Measurements from ENCODE around the gene FTSJ3. TPM values are rescaled to one million over a fixed set of nuclear protein-coding genes. Genes with fewer than 3 reads are reported as not detected.
A peak's percentile ranks its signal among the peaks of the same experiment; 100 is the strongest.

The FTSJ3 gene
- total and polyA plus RNA-seq, 2 donors from 2014 or later, result 23.7 to 38.7 TPM

DNA sequence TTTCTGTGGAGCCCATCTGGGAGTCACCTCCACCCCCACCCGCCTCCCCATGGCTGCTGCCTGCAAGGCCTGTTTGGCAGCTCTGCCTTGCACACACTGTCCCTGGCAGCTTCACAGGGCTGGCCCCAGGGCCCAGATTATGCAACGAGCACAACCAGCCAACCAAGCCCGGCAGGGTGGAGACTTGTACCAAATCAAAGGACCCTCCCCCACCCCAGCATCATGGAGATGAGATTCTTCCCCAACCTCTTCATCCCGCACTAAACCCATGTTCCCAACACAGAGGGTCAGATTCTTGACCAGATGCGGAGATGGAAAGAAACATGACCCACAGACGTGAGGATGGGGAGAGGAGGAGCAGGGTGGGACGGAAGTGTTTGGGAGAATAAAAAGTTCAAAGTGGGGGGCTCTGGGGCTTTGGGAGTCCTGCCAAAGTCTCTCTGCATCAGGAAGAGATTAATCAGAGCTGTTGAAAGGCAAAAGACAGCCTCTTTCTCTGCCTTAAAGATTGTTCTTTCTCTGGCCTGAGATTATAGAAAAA is 11.2 kb upstream of the FTSJ3 start:
- Histone ChIP-seq H3K4me3 (ENCODE audit: low read length in 3 of 3) (no peak overlapping the region), H3K4me1 (ENCODE audit: control insufficient read depth in 2 of 3, insufficient read depth in 2 of 3, low read depth in 1 of 3, low read length in 3 of 3) (peaks cover 2 to 32% (median 21%) of the 10 kb centered on the region in 3 donors), H3K27ac (ENCODE audit: low read depth in 2 of 2, low read length in 2 of 2) (peak overlapping the region; percentile 3 to 55), H3K36me3 (ENCODE audit: control insufficient read depth in 2 of 3, insufficient read depth in 3 of 3, low read length in 3 of 3) (peaks cover 0 to 19% (median 13%) of the 10 kb centered on the region in 3 donors), H3K9me3 (ENCODE audit: control insufficient read depth in 2 of 3, insufficient read depth in 1 of 3, low read length in 3 of 3) (no peaks in the 10 kb centered on the region), H3K27me3 (ENCODE audit: control insufficient read depth, insufficient read depth, low read length) (no peaks in the 10 kb centered on the region), H3K9ac (ENCODE audit: low read length in 3 of 3) (peak overlapping the region in 1 of 3 donors; percentile 1)
- FAIRE-seq, result no peak
- intact Hi-C loops (cut with DNase I), result no loop called here
- DNase-seq, result peak in 4 of 5 donors; percentile 42 to 97 (median 66)
- TF ChIP-seq CTCF (IDR thresholded peaks at IDR 0.05; ENCODE audit: borderline replicate concordance, extremely low read depth, insufficient read depth), result no peak

DNA sequence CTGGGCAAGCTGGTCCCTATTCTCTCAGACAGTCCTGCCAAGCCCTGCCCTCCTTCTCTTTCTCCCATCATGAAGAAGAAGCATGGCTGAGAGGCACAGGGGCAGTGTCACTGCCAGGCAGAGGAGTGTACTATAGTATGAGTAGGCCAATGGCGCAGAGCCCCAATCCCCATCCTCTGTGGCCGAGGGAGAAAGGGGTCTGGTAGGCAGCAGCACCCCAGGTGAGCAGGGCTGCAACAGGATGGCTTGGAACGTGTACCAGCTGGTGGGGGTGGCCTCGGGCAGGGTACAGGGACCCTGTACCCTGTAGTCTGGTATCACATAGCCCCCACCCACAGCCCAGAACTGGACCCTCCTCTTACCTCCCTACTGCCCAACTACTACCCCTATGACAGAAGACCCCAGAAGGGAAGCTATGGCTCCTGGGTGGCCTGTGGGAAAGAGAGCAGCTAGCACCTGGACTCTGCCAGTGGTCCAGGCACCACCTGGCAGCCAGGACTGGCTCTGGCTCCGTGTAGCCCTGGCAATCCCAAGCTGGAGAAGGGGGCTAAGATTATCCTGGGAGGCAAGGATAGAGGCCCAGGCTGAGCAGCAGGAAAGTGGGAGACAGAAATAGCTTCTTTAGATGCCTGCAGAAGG is 10.6 kb upstream of the FTSJ3 start:
- Histone ChIP-seq H3K9me3 (ENCODE audit: control insufficient read depth in 2 of 3, insufficient read depth in 1 of 3, low read length in 3 of 3) (no peaks in the 10 kb centered on the region), H3K4me1 (ENCODE audit: control insufficient read depth in 2 of 3, insufficient read depth in 2 of 3, low read depth in 1 of 3, low read length in 3 of 3) (peaks cover 0 to 32% (median 21%) of the 10 kb centered on the region in 3 donors), H3K27me3 (ENCODE audit: control insufficient read depth, insufficient read depth, low read length) (no peaks in the 10 kb centered on the region), H3K9ac (ENCODE audit: low read length in 3 of 3) (peak overlapping the region in 1 of 3 donors; percentile 1), H3K36me3 (ENCODE audit: control insufficient read depth in 2 of 3, insufficient read depth in 3 of 3, low read length in 3 of 3) (peaks cover 0 to 24% (median 18%) of the 10 kb centered on the region in 3 donors), H3K27ac (ENCODE audit: low read depth in 2 of 2, low read length in 2 of 2) (peak overlapping the region in 1 of 2 donors; percentile 20), H3K4me3 (ENCODE audit: low read length in 3 of 3) (no peak overlapping the region)
- DNase-seq (peak in 1 of 5 donors; percentile 69), FAIRE-seq (no peak)
- no peak for TF ChIP-seq CTCF (IDR thresholded peaks at IDR 0.05; ENCODE audit: borderline replicate concordance, extremely low read depth, insufficient read depth)
- intact Hi-C loops (cut with DNase I), result no loop called here

GRCh38 chr17:63837480-63837879 is 10.0 kb upstream of the FTSJ3 start:
- no peak overlapping the region for H3K4me3 ChIP-seq (ENCODE audit: low read length in 3 of 3)
- H3K36me3 ChIP-seq (ENCODE audit: control insufficient read depth in 2 of 3, insufficient read depth in 3 of 3, low read length in 3 of 3), result peaks cover 0 to 30% (median 23%) of the 10 kb centered on the region in 3 donors
- H3K27me3 ChIP-seq (ENCODE audit: control insufficient read depth, insufficient read depth, low read length), result no peaks in the 10 kb centered on the region
- FAIRE-seq, result no peak
- peak in 1 of 5 donors; percentile 81 for DNase-seq
- intact Hi-C loops (cut with DNase I), result no loop called here
- no peaks in the 10 kb centered on the region for H3K9me3 ChIP-seq (ENCODE audit: control insufficient read depth in 2 of 3, insufficient read depth in 1 of 3, low read length in 3 of 3)
- no peak overlapping the region for H3K27ac ChIP-seq (ENCODE audit: low read depth in 2 of 2, low read length in 2 of 2)
- no peak for TF ChIP-seq CTCF (IDR thresholded peaks at IDR 0.05; ENCODE audit: borderline replicate concordance, extremely low read depth, insufficient read depth)
- peaks cover 0 to 32% (median 21%) of the 10 kb centered on the region in 3 donors for H3K4me1 ChIP-seq (ENCODE audit: control insufficient read depth in 2 of 3, insufficient read depth in 2 of 3, low read depth in 1 of 3, low read length in 3 of 3)
- H3K9ac ChIP-seq (ENCODE audit: low read length in 3 of 3), result no peak overlapping the region
